HepG2 (cell line): ENCODE results near the gene KLHL3. TPM values are rescaled to one million over a fixed set of nuclear protein-coding genes. Genes with fewer than 3 reads are reported as not detected.

Experiments used
- ATAC-seq: fragments of 200-7000 bp; cut with Tn5 transposase; 3 replicates; pipeline ENCODE4 v1.9.1; 2020; ENCODE audit warnings: mild to moderate bottlenecking, moderate library complexity
- BruUV-seq: library from RNA; stranded (reverse); fragments of 400-500 nt; replicated peaks from 2 replicates; lab custom pipeline; 2021; lab: Mats Ljungman, UMichigan
- CTCF ChIA-PET: fragments of 300-600 bp; formaldehyde crosslinking; extraction: SDS; loops from one replicate; lab custom pipeline; 2021; ENCODE audit warnings: low total read pairs, inconsistent platforms, low intra/inter-chr PET ratio; lab: Yijun Ruan, JAX
- POLR2A ChIA-PET: fragments of 350-600 bp; sonication (Branson Sonifier 250); formaldehyde crosslinking; loops from one replicate; lab custom pipeline; 2020; ENCODE audit warnings: antibody characterized with exemption, inconsistent platforms; lab: Yijun Ruan, JAX
- DNase-seq: peaks from one replicate; pipeline ENCODE4 v3.0.0-alpha.2; 2015; ENCODE audit warnings: low spot score
- FAIRE-seq: peaks from 3 replicates; lab custom pipeline; 2011; peaks lifted over from hg19 to GRCh38; lab: Jason Lieb, UNC
- H2AFZ ChIP-seq: one replicate; pipeline ENCODE4 v1.6.1; 2011; ENCODE audit warnings: low read length, inconsistent platforms
- H3K27ac ChIP-seq: fragments of 300-600 bp; 3 replicates; pipeline ENCODE4 v1.8.0; 2011; ENCODE audit warnings: mixed run types, mild to moderate bottlenecking, mixed read lengths, low read length, inconsistent platforms; ENCODE audit not compliant: insufficient read depth; ENCODE audit errors: extremely low read length
- H3K27me3 ChIP-seq, 2 experiments: fragments of 200-600 bp in 1 of 2; 2 replicates in 1 of 2; 3 replicates in 1 of 2; pipeline versions ENCODE4 v1.6.0 to v1.8.0; 2011; ENCODE audit warnings: low read length in 2 of 2, mild to moderate bottlenecking in 2 of 2, moderate library complexity in 2 of 2, inconsistent platforms in 1 of 2; ENCODE audit not compliant: insufficient read depth in 2 of 2, control insufficient read depth in 1 of 2
- H3K36me3 ChIP-seq, 2 experiments: fragments of 200-600 bp in 1 of 2; replicated peaks in 1 of 2; 2 replicates in 1 of 2; 3 replicates in 1 of 2; pipeline versions ENCODE4 v1.5.1 to v1.8.0; 2011; ENCODE audit warnings: low read length in 2 of 2, inconsistent platforms in 1 of 2; ENCODE audit not compliant: insufficient read depth in 2 of 2, control insufficient read depth in 1 of 2
- H3K4me1 ChIP-seq: 2 replicates; pipeline ENCODE4 v1.5.1; 2012; ENCODE audit warnings: low read length, inconsistent platforms; ENCODE audit not compliant: insufficient read depth
- H3K4me2 ChIP-seq: 2 replicates; pipeline ENCODE4 v1.6.0; 2011; ENCODE audit warnings: low read depth, low read length, inconsistent platforms
- H3K4me3 ChIP-seq, 3 experiments: fragments of 200-600 bp in 1 of 3; sonication (generic), shearing (Covaris generic) in 1 of 3; replicated peaks in 1 of 3; 2 replicates each; pipeline ENCODE4 v1.5.1; 2011 to 2016; ENCODE audit warnings: low read length in 3 of 3, inconsistent platforms in 2 of 3, low read depth in 2 of 3, mild to moderate bottlenecking in 2 of 3, control low read depth in 1 of 3, mixed read lengths in 1 of 3; ENCODE audit not compliant: insufficient read depth in 1 of 3
- H3K79me2 ChIP-seq: one replicate; pipeline ENCODE4 v1.6.1; 2011; ENCODE audit warnings: low read length, inconsistent platforms; ENCODE audit not compliant: insufficient read depth
- H3K9ac ChIP-seq: 2 replicates; pipeline ENCODE4 v1.6.0; 2011; ENCODE audit warnings: mild to moderate bottlenecking, low read depth, low read length, inconsistent platforms; ENCODE audit not compliant: insufficient read depth
- H3K9me3 ChIP-seq: 2 replicates; pipeline ENCODE4 v1.5.1; 2012; ENCODE audit warnings: mild to moderate bottlenecking, low read length
- H4K20me1 ChIP-seq: 2 replicates; pipeline ENCODE4 v1.6.0; 2011; ENCODE audit warnings: inconsistent platforms, mild to moderate bottlenecking, low read length, moderate library complexity; ENCODE audit not compliant: insufficient read depth
- CCAR2 ChIP-seq: fragments of 200-400 bp; formaldehyde crosslinking; optimal IDR thresholded peaks from 2 replicates; pipeline ENCODE3; 2018; ENCODE audit warnings: low read depth, mild to moderate bottlenecking, low read length, moderate library complexity
- FOXA3 ChIP-seq: IDR thresholded peaks from 2 replicates; pipeline ENCODE4 v1.6.1; 2016; ENCODE audit warnings: missing genetic modification reagents, missing compliant biosample characterization
- GATAD2A ChIP-seq: IDR thresholded peaks from 2 replicates; pipeline ENCODE4 v1.6.1; 2016
- GPN1 ChIP-seq: sonication (generic); formaldehyde crosslinking; IDR thresholded peaks from 2 replicates; pipeline ENCODE4 v1.5.1; 2020; ENCODE audit warnings: missing genetic modification reagents, borderline replicate concordance
- GTF3A ChIP-seq: sonication (generic); formaldehyde crosslinking; conservative IDR thresholded peaks from 2 replicates; pipeline ENCODE4 v1.4.0; 2020; ENCODE audit warnings: mild to moderate bottlenecking, missing genetic modification reagents
- HDAC1 ChIP-seq: sonication (generic); formaldehyde crosslinking; IDR thresholded peaks from 2 replicates; pipeline ENCODE4 v1.5.1; 2020; ENCODE audit warnings: mild to moderate bottlenecking, missing genetic modification reagents
- HMGA1 ChIP-seq: sonication (generic); formaldehyde crosslinking; conservative IDR thresholded peaks from 2 replicates; pipeline ENCODE4 v1.4.0; 2020; ENCODE audit warnings: missing genetic modification reagents
- HNRNPL ChIP-seq: fragments of 200-400 bp; formaldehyde crosslinking; IDR thresholded peaks from 2 replicates; pipeline ENCODE4 v1.6.1; 2017; ENCODE audit warnings: mild to moderate bottlenecking, low read depth, low read length
- JUND ChIP-seq: sonication (generic); formaldehyde crosslinking; IDR thresholded peaks from 2 replicates; pipeline ENCODE4 v1.8.0; 2022; ENCODE audit warnings: mild to moderate bottlenecking, missing genetic modification reagents
- MATR3 ChIP-seq: sonication (generic); formaldehyde crosslinking; IDR thresholded peaks from 2 replicates; pipeline ENCODE4 v1.4.0; 2020; ENCODE audit warnings: missing genetic modification reagents
- PTBP1 ChIP-seq: fragments of 200-400 bp; formaldehyde crosslinking; IDR thresholded peaks from 2 replicates; pipeline ENCODE4 v1.6.1; 2018; ENCODE audit warnings: low read length, low read depth; ENCODE audit not compliant: poor library complexity, severe bottlenecking
- SOX6 ChIP-seq, 2 experiments: fragments of 450-650 bp in 1 of 2; sonication (generic) in 1 of 2; formaldehyde crosslinking in 1 of 2; IDR thresholded peaks; 2 replicates each; pipeline versions ENCODE4 v1.4.0 to v1.6.1; 2017 to 2020; ENCODE audit warnings: antibody characterized with exemption in 1 of 2, mild to moderate bottlenecking in 1 of 2, missing genetic modification reagents in 1 of 2
- TAF1 ChIP-seq: sonication (generic); formaldehyde crosslinking; IDR thresholded peaks from 2 replicates; pipeline ENCODE4 v1.4.0; 2020; ENCODE audit warnings: missing genetic modification reagents
- ZFAT ChIP-seq: sonication (generic); formaldehyde crosslinking; conservative IDR thresholded peaks from 2 replicates; pipeline ENCODE4 v1.8.1; 2023; ENCODE audit warnings: missing genetic modification reagents, inconsistent platforms
- ZFP1 ChIP-seq: IDR thresholded peaks from 2 replicates; pipeline ENCODE4 v1.6.1; 2016
- ZNF567 ChIP-seq: sonication (generic); formaldehyde crosslinking; IDR thresholded peaks from 2 replicates; pipeline ENCODE4 v1.8.1; 2023; ENCODE audit warnings: mild to moderate bottlenecking, missing genetic modification reagents, borderline replicate concordance
- ZNF7 ChIP-seq: IDR thresholded peaks from 2 replicates; pipeline ENCODE4 v1.6.1; 2016; ENCODE audit warnings: missing biosample characterization, missing genetic modification reagents
- ZNF746 ChIP-seq: sonication (generic); formaldehyde crosslinking; IDR thresholded peaks from 2 replicates; pipeline ENCODE4 v1.8.0; 2022; ENCODE audit warnings: mild to moderate bottlenecking, missing genetic modification reagents
- ZNF816 ChIP-seq: sonication (generic); formaldehyde crosslinking; IDR thresholded peaks from 2 replicates; pipeline ENCODE4 v1.8.0; 2022; ENCODE audit warnings: missing genetic modification reagents, mild to moderate bottlenecking, borderline replicate concordance
- ZZZ3 ChIP-seq: sonication (generic); formaldehyde crosslinking; IDR thresholded peaks from 2 replicates; pipeline ENCODE4 v1.4.0; 2020; ENCODE audit warnings: missing genetic modification reagents, mild to moderate bottlenecking, borderline replicate concordance
- WGBS: methylation state at CpG from one replicate; pipeline ENCODE4 v1.1.6; 2017; ENCODE audit warnings: low lambda C conversion rate; 5-methylcytosine and 5-hydroxymethylcytosine counted together
- in situ Hi-C: cut with HindIII; loops from 2 replicates; pipeline ENCODE4 v1.10.0; 2017; ENCODE audit warnings: low pct_unique_long_range_greater_than_20kb; ENCODE audit not compliant: extremely low pct_ligation_motif_present
- intact Hi-C: fragments of 100-400 bp; cut with micrococcal nuclease; formaldehyde crosslinking; loops from one replicate; pipeline ENCODE4 v1.10.0; 2022; ENCODE audit not compliant: unreplicated experiment
- polyA plus RNA-seq, 8 experiments: library from polyadenylated mRNA; depleted of rRNA in 3 of 8; stranded (reverse) in 7 of 8; unstranded in 1 of 8; fragments of >200 nt; fragmentation: Illumina TruSeq in 4 of 8; extraction: Trizol in 4 of 8; gene quantifications; 2 replicates each; pipeline versions ENCODE4 v1.2.1 to v1.2.3, GENCODE V29; 2011 to 2016; ENCODE audit warnings: low read depth in 4 of 8, missing spikeins in 1 of 8, mixed read lengths in 1 of 8; ENCODE audit not compliant: insufficient read depth in 1 of 8
- total RNA-seq, 5 experiments: library from RNA; depleted of rRNA; stranded (reverse); fragments of >200 nt; fragmentation: Illumina TruSeq; extraction: Trizol; gene quantifications; 2 replicates each; pipeline ENCODE4 v1.2.3, GENCODE V29; 2016; ENCODE audit warnings: low read depth in 1 of 5
- TF ChIP-seq, protein P1 (sequence below): sonication (generic); formaldehyde crosslinking; IDR thresholded peaks from 2 replicates; pipeline ENCODE4 v1.9.0; 2022; ENCODE audit warnings: missing genetic modification reagents, mild to moderate bottlenecking, borderline replicate concordance

Gene KLHL3
- total and polyA plus RNA-seq, 2 of the 13 experiments (the other 11 are each of a cell fraction or from before 2014, with no cell fraction given) = 0.02 to 0.08 TPM

DNA sequence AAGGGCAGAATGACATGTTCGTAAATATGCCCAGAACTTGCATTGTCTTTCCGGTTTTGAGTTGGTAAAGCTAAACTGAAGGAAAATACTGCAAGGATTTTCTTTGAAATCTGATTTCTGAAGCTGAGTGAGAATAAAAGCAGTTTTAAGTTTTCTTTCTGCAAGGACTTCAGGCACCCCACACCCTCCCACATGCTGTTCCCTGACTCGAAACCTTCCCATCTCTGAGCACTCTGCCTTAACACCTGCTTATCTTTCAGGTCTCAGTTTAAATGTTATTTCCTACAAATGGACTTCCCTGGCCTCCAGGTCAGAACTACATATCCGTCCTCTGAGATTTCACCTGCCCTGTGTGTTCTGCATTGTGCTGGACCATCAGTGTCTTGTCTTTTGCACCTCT, 93.8 kb downstream of the KLHL3 start:
- FAIRE-seq (no peak), ATAC-seq (no peak), DNase-seq (no peak)
- Histone ChIP-seq H3K36me3 (no peaks in the 10 kb centered on the region), H3K9me3 (no peaks in the 10 kb centered on the region), H4K20me1 (no peaks in the 10 kb centered on the region), H3K4me3 (no peak overlapping the region), H3K27ac (no peak overlapping the region), H3K4me1 (no peaks in the 10 kb centered on the region), H2AFZ (no peak overlapping the region), H3K9ac (no peak overlapping the region), H3K4me2 (no peak overlapping the region), H3K79me2 (no peaks in the 10 kb centered on the region), H3K27me3 (no peaks in the 10 kb centered on the region)
- in situ Hi-C loops = no loop called here
- intact Hi-C loops = no loop called here
- no TSS peak for BruUV-seq
- CTCF ChIA-PET = no interaction called here
- WGBS = 21% methylated on average over 4 of the region's 4 CpGs
- TF ChIP-seq JUND (CRISPR knock-in tag) (no peak), TAF1 (CRISPR knock-in tag) (no peak), ZNF746 (no peak), SOX6 (IDR thresholded peaks at IDR 0.05) (no peak), SOX6 (CRISPR knock-in tag; IDR thresholded peaks at IDR 0.05) (no peak), ZNF7 (CRISPR knock-in tag) (no peak), HDAC1 (CRISPR knock-in tag) (no peak), ZFAT (CRISPR knock-in tag) (no peak), MATR3 (no peak), GATAD2A (CRISPR knock-in tag) (no peak), HMGA1 (CRISPR knock-in tag) (no peak), ZZZ3 (CRISPR knock-in tag) (no peak)
- POLR2A ChIA-PET = no interaction called here

DNA sequence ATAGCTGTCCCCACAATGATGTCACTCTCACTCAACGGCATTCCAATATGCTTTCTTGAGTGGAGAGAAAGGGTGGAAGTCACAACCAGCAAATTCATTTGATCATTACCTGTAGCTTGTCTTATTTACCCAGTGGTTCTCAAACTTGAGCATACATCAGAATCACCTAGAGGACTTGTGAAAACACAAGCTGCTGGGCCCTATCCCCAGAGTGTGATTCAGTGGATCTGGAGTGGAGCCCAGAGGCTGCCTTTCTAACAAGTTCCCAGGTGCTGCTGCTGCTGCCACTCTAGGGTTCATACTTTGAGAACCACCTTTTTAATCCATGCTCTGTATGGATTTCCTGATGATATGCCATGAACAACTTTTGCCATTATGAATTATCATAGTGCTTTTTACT, 94.7 kb downstream of the KLHL3 start:
- Histone ChIP-seq H3K4me2 (no peak overlapping the region), H2AFZ (no peak overlapping the region), H4K20me1 (no peaks in the 10 kb centered on the region), H3K27me3 (no peaks in the 10 kb centered on the region), H3K4me1 (peaks cover 5% of the 10 kb centered on the region; the same call in 1 of the 2 replicates), H3K36me3 (no peaks in the 10 kb centered on the region), H3K79me2 (no peaks in the 10 kb centered on the region), H3K27ac (no peak overlapping the region), H3K9ac (no peak overlapping the region)
- no TSS peak for BruUV-seq
- DNase-seq = no peak
- in situ Hi-C loops = no loop called here
- WGBS = 81% methylated on average over 1 of the region's 1 CpG
- ChIA-PET CTCF (no interaction called here), POLR2A (no interaction called here)
- ATAC-seq = no peak
- TF ChIP-seq, protein P1, sequence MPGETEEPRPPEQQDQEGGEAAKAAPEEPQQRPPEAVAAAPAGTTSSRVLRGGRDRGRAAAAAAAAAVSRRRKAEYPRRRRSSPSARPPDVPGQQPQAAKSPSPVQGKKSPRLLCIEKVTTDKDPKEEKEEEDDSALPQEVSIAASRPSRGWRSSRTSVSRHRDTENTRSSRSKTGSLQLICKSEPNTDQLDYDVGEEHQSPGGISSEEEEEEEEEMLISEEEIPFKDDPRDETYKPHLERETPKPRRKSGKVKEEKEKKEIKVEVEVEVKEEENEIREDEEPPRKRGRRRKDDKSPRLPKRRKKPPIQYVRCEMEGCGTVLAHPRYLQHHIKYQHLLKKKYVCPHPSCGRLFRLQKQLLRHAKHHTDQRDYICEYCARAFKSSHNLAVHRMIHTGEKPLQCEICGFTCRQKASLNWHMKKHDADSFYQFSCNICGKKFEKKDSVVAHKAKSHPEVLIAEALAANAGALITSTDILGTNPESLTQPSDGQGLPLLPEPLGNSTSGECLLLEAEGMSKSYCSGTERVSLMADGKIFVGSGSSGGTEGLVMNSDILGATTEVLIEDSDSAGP (CRISPR knock-in tag) = no peak
- TF ChIP-seq ZNF567 (CRISPR knock-in tag) (no peak), GPN1 (no peak), GTF3A (no peak), HNRNPL (no peak), CCAR2 (no peak), MATR3 (no peak), ZFP1 (no peak), ZNF816 (no peak), FOXA3 (CRISPR knock-in tag) (no peak), PTBP1 (no peak)
- TF ChIP-seq, all 625 proteins: peak for 0
- Histone ChIP-seq H3K9me3 (no peaks in the 10 kb centered on the region), H3K4me3 (no peak overlapping the region)
- FAIRE-seq = no peak
- intact Hi-C loops = no loop called here
